ENCODE results near the gene EDAR.

Gene EDAR

GRCh38 chr2:108910011-108910431 is 79.0 kb downstream of the EDAR start:
- H3K4me3 ChIP-seq (ENCODE audit: low read depth, low read length) = no peak overlapping the region
- in situ Hi-C loops (cut with HindIII; ENCODE audit: low sequenced_read_pairs) = no loop called here
- no peak for DNase-seq (ENCODE audit: low read depth)
- TF ChIP-seq CTCF (IDR thresholded peaks at IDR 0.05; ENCODE audit: low read depth, low read length, missing control alignments) = no peak

GRCh38 chr2:108909275-108909823 is 79.7 kb downstream of the EDAR start:
- no peak for TF ChIP-seq CTCF (IDR thresholded peaks at IDR 0.05; ENCODE audit: low read depth, low read length, missing control alignments)
- no peak for DNase-seq (ENCODE audit: low read depth)
- H3K4me3 ChIP-seq (ENCODE audit: low read depth, low read length) = no peak overlapping the region
- in situ Hi-C loops (cut with HindIII; ENCODE audit: low sequenced_read_pairs) = no loop called here

- no peak for DNase-seq (ENCODE audit: low read depth)
- no peak overlapping the region for H3K4me3 ChIP-seq (ENCODE audit: low read depth, low read length)
- in situ Hi-C loops (cut with HindIII; ENCODE audit: low sequenced_read_pairs) = no loop called here
- no peak for TF ChIP-seq CTCF (IDR thresholded peaks at IDR 0.05; ENCODE audit: low read depth, low read length, missing control alignments)
Measured at GRCh38 chr2:108908713-108909070, 80.3 kb downstream of the EDAR start.

- no peak for TF ChIP-seq CTCF (IDR thresholded peaks at IDR 0.05; ENCODE audit: low read depth, low read length, missing control alignments)
- in situ Hi-C loops (cut with HindIII; ENCODE audit: low sequenced_read_pairs) = no loop called here
- no peak for DNase-seq (ENCODE audit: low read depth)
- H3K4me3 ChIP-seq (ENCODE audit: low read depth, low read length) = no peak overlapping the region
Measured at GRCh38 chr2:108907822-108908712, 81.0 kb downstream of the EDAR start.

- no peak for DNase-seq (ENCODE audit: low read depth)
- in situ Hi-C loops (cut with HindIII; ENCODE audit: low sequenced_read_pairs) = no loop called here
- TF ChIP-seq CTCF (IDR thresholded peaks at IDR 0.05; ENCODE audit: low read depth, low read length, missing control alignments) = no peak
- H3K4me3 ChIP-seq (ENCODE audit: low read depth, low read length) = no peak overlapping the region
Measured at GRCh38 chr2:108906403-108907077, 82.5 kb downstream of the EDAR start.

GRCh38 chr2:108905906-108906305 is 83.1 kb downstream of the EDAR start:
- in situ Hi-C loops (cut with HindIII; ENCODE audit: low sequenced_read_pairs) = no loop called here
- no peak for DNase-seq (ENCODE audit: low read depth)
- H3K4me3 ChIP-seq (ENCODE audit: low read depth, low read length) = no peak overlapping the region
- TF ChIP-seq CTCF (IDR thresholded peaks at IDR 0.05; ENCODE audit: low read depth, low read length, missing control alignments) = no peak
